Measurements from ENCODE around the gene THAP4.
A peak's percentile ranks its signal among the peaks of the same experiment; 100 is the strongest.

Gene THAP4

GRCh38 chr2:241547781-241548450, 89.0 kb downstream of the THAP4 start:
- Histone ChIP-seq H3K27me3 (ENCODE audit: control insufficient read depth, insufficient read depth, low read length, poor library complexity, severe bottlenecking) (peaks cover 5% of the 10 kb centered on the region), H3K9me3 (ENCODE audit: control insufficient read depth, low read length) (no peaks in the 10 kb centered on the region), H3K27ac (ENCODE audit: insufficient read depth, low read depth, low read length, poor library complexity, severe bottlenecking) (no peak overlapping the region), H3K4me3 (ENCODE audit: insufficient read depth, low read depth, low read length) (no peak overlapping the region), H3K4me1 (ENCODE audit: control insufficient read depth, insufficient read depth, low read length) (peaks cover 18% of the 10 kb centered on the region), H3K36me3 (ENCODE audit: control insufficient read depth, insufficient read depth, low read length) (no peaks in the 10 kb centered on the region)
- WGBS, 2 experiments, result 92 to 94% methylated on average over 16 of the region's 16 CpGs

- H3K4me1 ChIP-seq (ENCODE audit: control insufficient read depth, insufficient read depth, low read length), result peaks cover 18% of the 10 kb centered on the region
- WGBS, 2 experiments, result 44 to 47% methylated on average over 25 of the region's 25 CpGs
- H3K27ac ChIP-seq (ENCODE audit: insufficient read depth, low read depth, low read length, poor library complexity, severe bottlenecking), result peak overlapping the region; percentile 87
- peaks cover 15% of the 10 kb centered on the region for H3K27me3 ChIP-seq (ENCODE audit: control insufficient read depth, insufficient read depth, low read length, poor library complexity, severe bottlenecking)
- no peaks in the 10 kb centered on the region for H3K36me3 ChIP-seq (ENCODE audit: control insufficient read depth, insufficient read depth, low read length)
- H3K9me3 ChIP-seq (ENCODE audit: control insufficient read depth, low read length), result no peaks in the 10 kb centered on the region
- H3K4me3 ChIP-seq (ENCODE audit: insufficient read depth, low read depth, low read length), result no peak overlapping the region
These were observed 90.0 kb downstream of the THAP4 start for GRCh38 chr2:241546771-241547498.

- Histone ChIP-seq H3K27me3 (ENCODE audit: control insufficient read depth, insufficient read depth, low read length, poor library complexity, severe bottlenecking) (peaks cover 27% of the 10 kb centered on the region), H3K4me1 (ENCODE audit: control insufficient read depth, insufficient read depth, low read length) (peaks cover 18% of the 10 kb centered on the region), H3K4me3 (ENCODE audit: insufficient read depth, low read depth, low read length) (no peak overlapping the region), H3K9me3 (ENCODE audit: control insufficient read depth, low read length) (no peaks in the 10 kb centered on the region), H3K27ac (ENCODE audit: insufficient read depth, low read depth, low read length, poor library complexity, severe bottlenecking) (no peak overlapping the region), H3K36me3 (ENCODE audit: control insufficient read depth, insufficient read depth, low read length) (no peaks in the 10 kb centered on the region)
- WGBS, 2 experiments, result 87 to 88% methylated on average over 12 of the region's 12 CpGs
These were observed 91.2 kb downstream of the THAP4 start for GRCh38 chr2:241545523-241546473.

GRCh38 chr2:241545106-241545505, 91.9 kb downstream of the THAP4 start:
- Histone ChIP-seq H3K9me3 (ENCODE audit: control insufficient read depth, low read length) (no peaks in the 10 kb centered on the region), H3K27me3 (ENCODE audit: control insufficient read depth, insufficient read depth, low read length, poor library complexity, severe bottlenecking) (peaks cover 33% of the 10 kb centered on the region), H3K4me1 (ENCODE audit: control insufficient read depth, insufficient read depth, low read length) (peaks cover 18% of the 10 kb centered on the region), H3K36me3 (ENCODE audit: control insufficient read depth, insufficient read depth, low read length) (no peaks in the 10 kb centered on the region), H3K4me3 (ENCODE audit: insufficient read depth, low read depth, low read length) (no peak overlapping the region), H3K27ac (ENCODE audit: insufficient read depth, low read depth, low read length, poor library complexity, severe bottlenecking) (no peak overlapping the region)
- WGBS, 2 experiments, result 93 to 95% methylated on average over 10 of the region's 10 CpGs

GRCh38 chr2:241542278-241542605, 94.7 kb downstream of the THAP4 start:
- no peaks in the 10 kb centered on the region for H3K9me3 ChIP-seq (ENCODE audit: control insufficient read depth, low read length)
- H3K4me1 ChIP-seq (ENCODE audit: control insufficient read depth, insufficient read depth, low read length), result peaks cover 10% of the 10 kb centered on the region
- peaks cover 37% of the 10 kb centered on the region for H3K27me3 ChIP-seq (ENCODE audit: control insufficient read depth, insufficient read depth, low read length, poor library complexity, severe bottlenecking)
- no peaks in the 10 kb centered on the region for H3K36me3 ChIP-seq (ENCODE audit: control insufficient read depth, insufficient read depth, low read length)
- H3K27ac ChIP-seq (ENCODE audit: insufficient read depth, low read depth, low read length, poor library complexity, severe bottlenecking), result no peak overlapping the region
- 94% methylated on average over 15 of the region's 15 CpGs for WGBS, 2 experiments
- no peak overlapping the region for H3K4me3 ChIP-seq (ENCODE audit: insufficient read depth, low read depth, low read length)

GRCh38 chr2:241541564-241542277, 95.2 kb downstream of the THAP4 start:
- Histone ChIP-seq H3K4me1 (ENCODE audit: control insufficient read depth, insufficient read depth, low read length) (peaks cover 5% of the 10 kb centered on the region), H3K4me3 (ENCODE audit: insufficient read depth, low read depth, low read length) (peak overlapping the region; percentile 13), H3K9me3 (ENCODE audit: control insufficient read depth, low read length) (no peaks in the 10 kb centered on the region), H3K27me3 (ENCODE audit: control insufficient read depth, insufficient read depth, low read length, poor library complexity, severe bottlenecking) (peaks cover 37% of the 10 kb centered on the region), H3K27ac (ENCODE audit: insufficient read depth, low read depth, low read length, poor library complexity, severe bottlenecking) (no peak overlapping the region), H3K36me3 (ENCODE audit: control insufficient read depth, insufficient read depth, low read length) (no peaks in the 10 kb centered on the region)
- 32% methylated on average over 62 of the region's 62 CpGs for WGBS, 2 experiments

- H3K36me3 ChIP-seq (ENCODE audit: control insufficient read depth, insufficient read depth, low read length), result no peaks in the 10 kb centered on the region
- 19% methylated on average over 68 of the region's 68 CpGs for WGBS, 2 experiments
- H3K9me3 ChIP-seq (ENCODE audit: control insufficient read depth, low read length), result no peaks in the 10 kb centered on the region
- H3K27ac ChIP-seq (ENCODE audit: insufficient read depth, low read depth, low read length, poor library complexity, severe bottlenecking), result no peak overlapping the region
- H3K4me3 ChIP-seq (ENCODE audit: insufficient read depth, low read depth, low read length), result peak overlapping the region; percentile 13
- H3K4me1 ChIP-seq (ENCODE audit: control insufficient read depth, insufficient read depth, low read length), result peaks cover under 1% of the 10 kb centered on the region
- H3K27me3 ChIP-seq (ENCODE audit: control insufficient read depth, insufficient read depth, low read length, poor library complexity, severe bottlenecking), result peaks cover 37% of the 10 kb centered on the region
These were observed 96.0 kb downstream of the THAP4 start for GRCh38 chr2:241540771-241541561.

GRCh38 chr2:241540401-241540770, 96.6 kb downstream of the THAP4 start:
- peaks cover 37% of the 10 kb centered on the region for H3K27me3 ChIP-seq (ENCODE audit: control insufficient read depth, insufficient read depth, low read length, poor library complexity, severe bottlenecking)
- H3K36me3 ChIP-seq (ENCODE audit: control insufficient read depth, insufficient read depth, low read length), result no peaks in the 10 kb centered on the region
- WGBS, 2 experiments, result 78 to 83% methylated on average over 10 of the region's 10 CpGs
- H3K9me3 ChIP-seq (ENCODE audit: control insufficient read depth, low read length), result no peaks in the 10 kb centered on the region
- H3K4me3 ChIP-seq (ENCODE audit: insufficient read depth, low read depth, low read length), result peak overlapping the region; percentile 11
- peaks cover 4% of the 10 kb centered on the region for H3K4me1 ChIP-seq (ENCODE audit: control insufficient read depth, insufficient read depth, low read length)
- no peak overlapping the region for H3K27ac ChIP-seq (ENCODE audit: insufficient read depth, low read depth, low read length, poor library complexity, severe bottlenecking)

- Histone ChIP-seq H3K4me3 (ENCODE audit: insufficient read depth, low read depth, low read length) (no peak overlapping the region), H3K27me3 (ENCODE audit: control insufficient read depth, insufficient read depth, low read length, poor library complexity, severe bottlenecking) (peaks cover 37% of the 10 kb centered on the region), H3K27ac (ENCODE audit: insufficient read depth, low read depth, low read length, poor library complexity, severe bottlenecking) (no peak overlapping the region), H3K36me3 (ENCODE audit: control insufficient read depth, insufficient read depth, low read length) (no peaks in the 10 kb centered on the region), H3K4me1 (ENCODE audit: control insufficient read depth, insufficient read depth, low read length) (peaks cover 4% of the 10 kb centered on the region), H3K9me3 (ENCODE audit: control insufficient read depth, low read length) (no peaks in the 10 kb centered on the region)
- WGBS, 2 experiments, result 92 to 94% methylated on average over 11 of the region's 11 CpGs
These were observed 97.2 kb downstream of the THAP4 start for GRCh38 chr2:241539616-241540374.

All from ectodermal cell (in vitro differentiated cells).